GM12874 (cell line): ENCODE measurements around the gene MYH15.

Experiments
- TF ChIP-seq, protein P1 (sequence below): IDR thresholded peaks from 2 replicates; pipeline ENCODE4 v1.5.1; 2011; ENCODE audit warnings: low read depth, mild to moderate bottlenecking, control low read depth, low read length, moderate library complexity; ENCODE audit not compliant: insufficient read depth

MYH15 gene

DNA sequence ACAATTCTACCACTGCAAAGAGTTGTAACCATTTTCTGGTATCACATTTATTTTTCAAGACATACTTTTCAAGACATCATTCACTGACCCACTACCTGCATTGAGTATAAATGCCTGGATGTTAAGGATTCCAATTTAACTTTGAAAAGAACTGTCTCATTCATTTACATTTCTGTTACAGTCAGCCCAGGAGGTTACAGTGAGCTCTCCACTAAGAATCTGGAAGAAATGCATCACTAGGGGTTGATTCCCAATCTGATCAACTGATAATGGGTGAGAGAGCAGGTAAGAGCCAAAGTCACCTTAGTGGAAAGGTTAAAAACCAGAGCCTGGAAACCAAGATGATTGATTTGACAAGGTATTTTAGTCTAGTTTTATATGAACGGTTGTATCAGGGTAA is 133.0 kb downstream of the MYH15 start:
- TF ChIP-seq, protein P1, sequence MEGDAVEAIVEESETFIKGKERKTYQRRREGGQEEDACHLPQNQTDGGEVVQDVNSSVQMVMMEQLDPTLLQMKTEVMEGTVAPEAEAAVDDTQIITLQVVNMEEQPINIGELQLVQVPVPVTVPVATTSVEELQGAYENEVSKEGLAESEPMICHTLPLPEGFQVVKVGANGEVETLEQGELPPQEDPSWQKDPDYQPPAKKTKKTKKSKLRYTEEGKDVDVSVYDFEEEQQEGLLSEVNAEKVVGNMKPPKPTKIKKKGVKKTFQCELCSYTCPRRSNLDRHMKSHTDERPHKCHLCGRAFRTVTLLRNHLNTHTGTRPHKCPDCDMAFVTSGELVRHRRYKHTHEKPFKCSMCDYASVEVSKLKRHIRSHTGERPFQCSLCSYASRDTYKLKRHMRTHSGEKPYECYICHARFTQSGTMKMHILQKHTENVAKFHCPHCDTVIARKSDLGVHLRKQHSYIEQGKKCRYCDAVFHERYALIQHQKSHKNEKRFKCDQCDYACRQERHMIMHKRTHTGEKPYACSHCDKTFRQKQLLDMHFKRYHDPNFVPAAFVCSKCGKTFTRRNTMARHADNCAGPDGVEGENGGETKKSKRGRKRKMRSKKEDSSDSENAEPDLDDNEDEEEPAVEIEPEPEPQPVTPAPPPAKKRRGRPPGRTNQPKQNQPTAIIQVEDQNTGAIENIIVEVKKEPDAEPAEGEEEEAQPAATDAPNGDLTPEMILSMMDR = no peak

DNA sequence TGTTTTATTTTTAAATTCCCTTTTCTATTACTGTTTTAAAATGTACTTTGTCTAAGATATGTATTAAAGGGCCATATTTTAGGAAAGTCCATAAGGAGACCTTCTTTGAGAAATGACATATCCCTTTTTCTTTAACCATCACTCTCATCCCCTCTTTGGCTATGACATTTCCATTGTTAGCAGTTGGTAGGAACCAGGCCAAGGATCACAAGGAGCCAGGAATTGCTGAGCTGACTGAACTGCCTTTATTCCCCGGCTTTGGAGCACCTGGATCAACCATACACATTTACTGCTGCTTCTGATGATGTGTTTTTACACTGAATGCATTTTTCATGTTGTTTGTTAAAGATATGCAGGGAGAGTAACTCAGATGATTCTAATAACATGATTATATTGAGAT is 134.4 kb downstream of the MYH15 start:
- TF ChIP-seq, protein P1 = no peak

DNA sequence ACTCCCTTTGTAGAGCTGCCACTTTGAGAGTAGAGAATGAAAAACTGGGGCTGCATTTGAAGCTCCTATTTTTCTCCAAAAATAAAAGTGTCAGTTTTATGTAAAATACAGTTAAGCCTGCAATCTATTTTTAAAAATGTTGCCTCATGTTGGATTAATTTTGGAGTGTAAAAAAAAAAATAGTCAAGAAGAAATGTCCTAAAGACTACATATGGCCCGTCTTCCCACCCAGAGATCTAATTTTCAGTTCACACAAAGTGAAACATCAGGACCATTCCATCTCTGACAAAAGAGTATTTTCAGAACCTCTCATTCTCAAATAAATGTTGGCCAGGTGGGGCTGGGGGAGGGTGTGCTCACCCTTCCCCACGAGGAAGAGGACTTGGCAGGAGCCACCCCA is 151.4 kb downstream of the MYH15 start:
- TF ChIP-seq, protein P1 = no peak

DNA sequence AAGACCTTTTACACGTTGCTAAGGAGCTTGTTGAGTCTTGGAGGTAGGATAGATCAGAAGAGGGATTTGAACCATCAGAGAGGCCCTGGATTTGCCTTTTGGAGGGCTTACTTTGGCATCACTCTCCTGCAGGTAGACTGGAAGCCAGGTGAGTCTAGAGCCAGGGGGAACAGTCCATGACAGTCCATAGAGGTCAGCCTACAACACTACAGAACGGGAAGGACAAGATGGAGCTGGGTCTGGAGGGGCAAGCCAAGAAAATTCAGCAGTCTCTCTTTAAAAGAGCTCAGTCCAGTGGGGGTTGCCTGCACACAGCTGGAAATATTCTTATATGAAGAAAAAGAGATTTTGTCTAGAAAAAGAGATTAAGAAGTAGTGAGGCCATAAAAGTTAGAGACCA is 153.4 kb downstream of the MYH15 start:
- TF ChIP-seq, protein P1 = no peak

DNA sequence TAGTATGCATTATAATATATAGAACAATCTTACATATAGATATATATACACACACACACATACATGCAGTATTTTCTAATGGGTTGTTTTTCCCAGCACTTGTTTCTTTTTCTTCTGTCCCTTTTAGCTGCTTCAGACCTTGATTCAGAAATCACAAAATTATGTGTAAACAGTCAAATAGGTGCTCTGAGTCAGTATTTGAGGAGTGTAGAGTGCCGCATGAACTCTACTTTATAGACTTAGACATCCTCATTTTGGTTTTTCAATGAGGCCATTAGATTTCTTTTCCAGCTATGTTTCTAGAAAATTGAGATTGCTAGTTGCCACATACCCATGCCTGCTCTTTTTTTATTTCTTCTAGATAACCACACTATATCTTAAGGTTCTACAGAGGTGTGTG is 155.8 kb downstream of the MYH15 start:
- TF ChIP-seq, protein P1 = no peak

DNA sequence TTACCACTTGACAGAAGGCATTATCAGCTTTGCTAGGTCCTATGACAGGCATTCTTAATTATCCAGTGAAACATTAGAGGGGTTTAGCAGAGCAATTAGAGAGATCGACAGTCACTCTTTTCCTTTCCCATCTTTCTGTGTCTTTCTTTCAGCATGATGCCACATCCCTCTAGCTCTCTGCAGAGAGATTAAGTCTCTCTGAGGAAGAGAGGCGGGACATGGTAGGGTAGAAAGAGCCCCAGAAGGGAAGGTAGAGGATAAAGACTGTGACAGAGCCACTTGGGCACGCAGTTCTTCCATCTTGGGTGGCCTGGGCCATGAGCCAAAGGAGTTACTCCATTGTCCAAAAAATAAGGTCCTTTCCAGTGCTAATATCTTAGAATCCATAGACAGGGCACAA is 158.2 kb downstream of the MYH15 start:
- TF ChIP-seq, protein P1 = no peak

DNA sequence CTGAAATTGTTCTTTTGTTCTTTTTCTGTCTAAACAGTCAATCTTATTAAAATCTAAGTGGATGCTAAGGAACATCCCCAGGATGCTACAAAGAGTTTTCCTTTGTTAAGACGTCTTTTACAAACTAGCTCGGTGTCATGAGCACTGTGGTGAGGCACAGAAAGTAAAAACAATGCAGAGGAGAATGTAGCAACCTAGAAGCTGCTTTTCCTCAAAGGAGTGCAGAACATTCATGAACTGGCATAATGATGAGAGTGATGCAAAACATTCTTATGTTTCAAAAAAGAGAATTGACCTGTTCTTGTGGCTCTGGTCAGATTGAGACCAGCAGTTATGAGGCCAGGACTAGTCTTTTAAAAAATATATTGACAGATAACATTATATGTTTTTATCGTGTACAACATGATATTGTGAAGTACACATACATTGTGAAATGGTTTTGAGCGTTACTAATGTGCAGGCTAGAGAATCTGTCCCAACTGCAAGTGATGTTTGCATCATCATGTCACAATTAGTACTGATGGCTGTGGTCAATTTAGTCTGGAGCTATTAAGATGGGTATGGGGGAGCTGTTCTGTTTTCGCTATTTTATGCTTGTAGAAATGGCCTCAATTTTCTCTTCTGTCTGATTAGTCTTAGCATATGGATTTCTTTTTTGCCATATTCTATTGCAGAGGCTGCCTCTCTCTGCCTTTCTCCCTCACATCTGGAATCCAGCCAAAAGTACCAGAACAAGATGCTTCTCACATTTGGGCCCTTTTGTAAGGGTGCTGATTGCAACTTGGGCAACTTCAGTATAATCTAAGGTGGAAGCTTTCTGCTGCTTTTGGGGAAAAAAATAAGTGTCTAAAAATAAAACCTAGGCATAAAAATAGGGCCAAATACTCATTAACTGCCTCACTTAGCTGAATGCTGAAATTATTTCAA is 163.8 kb downstream of the MYH15 start:
- TF ChIP-seq, protein P1 = no peak
